Natural killer cell (primary cell): ENCODE measurements around the gene CYP19A1. TPM values are rescaled to one million over a fixed set of nuclear protein-coding genes. Genes with fewer than 3 reads are reported as not detected.

Experiments
- ATAC-seq, 3 donors: fragments of 150-1000 bp in 2 of 3; fragments of 200-7000 bp in 1 of 3; cut with Tn5 transposase; 1 replicate in 1 of 3; 2 replicates in 2 of 3; pipeline ENCODE4 v1.10.0; 2021; ENCODE audit warnings: mild to moderate bottlenecking in 2 of 3, moderate library complexity in 2 of 3
- DNase-seq, 2 donors: peaks; one replicate each; pipeline versions ENCODE4 v3.0.0 to v3.0.0-alpha.2; 2013 to 2021; ENCODE audit warnings: mixed read lengths in 1 of 2
- H3K27ac ChIP-seq: one replicate; pipeline ENCODE4 v1.5.1; 2013; ENCODE audit warnings: mild to moderate bottlenecking, low read length
- H3K27me3 ChIP-seq: one replicate; pipeline ENCODE4 v1.6.1; 2013; ENCODE audit warnings: low read length; ENCODE audit not compliant: control insufficient read depth, insufficient read depth
- H3K36me3 ChIP-seq: one replicate; pipeline ENCODE4 v1.6.1; 2013; ENCODE audit warnings: low read length; ENCODE audit not compliant: control insufficient read depth, insufficient read depth
- H3K4me1 ChIP-seq: one replicate; pipeline ENCODE4 v1.6.1; 2013; ENCODE audit warnings: low read length; ENCODE audit not compliant: control insufficient read depth, insufficient read depth
- H3K4me3 ChIP-seq: one replicate; pipeline ENCODE4 v1.5.1; 2013; ENCODE audit warnings: low read length
- H3K9me3 ChIP-seq: one replicate; pipeline ENCODE4 v1.6.1; 2013; ENCODE audit warnings: low read length; ENCODE audit not compliant: control insufficient read depth, insufficient read depth
- H3K27ac Mint-ChIP-seq, 2 donors: one replicate each; pipeline ENCODE4 v1.8.0; 2022; ENCODE audit warnings: mild to moderate bottlenecking in 2 of 2, mixed read lengths in 2 of 2, moderate library complexity in 1 of 2
- H3K27me3 Mint-ChIP-seq, 2 donors: one replicate each; pipeline ENCODE4 v1.8.0; 2022; ENCODE audit warnings: low read depth in 2 of 2, mixed read lengths in 2 of 2
- H3K36me3 Mint-ChIP-seq: one replicate; pipeline ENCODE4 v1.8.0; 2022; ENCODE audit warnings: mixed read lengths
- H3K4me1 Mint-ChIP-seq, 2 donors: one replicate each; pipeline ENCODE4 v1.8.0; 2022; ENCODE audit warnings: mixed read lengths in 2 of 2
- H3K4me3 Mint-ChIP-seq: one replicate; pipeline ENCODE4 v1.8.0; 2022; ENCODE audit warnings: mild to moderate bottlenecking, moderate library complexity, mixed read lengths
- H3K9me3 Mint-ChIP-seq, 2 donors: one replicate each; pipeline ENCODE4 v1.8.0; 2022; ENCODE audit warnings: mixed read lengths in 2 of 2
- CTCF ChIP-seq: fragments of 200-600 bp; IDR thresholded peaks from one replicate; pipeline ENCODE4 v1.8.0; 2022; ENCODE audit warnings: antibody characterized with exemption
- WGBS: methylation state at CpG from one replicate; pipeline ENCODE4 v1.1.7; 2013; ENCODE audit warnings: missing lambda C conversion rate; ENCODE audit not compliant: insufficient coverage; 5-methylcytosine and 5-hydroxymethylcytosine counted together
- intact Hi-C: fragments of 100-400 bp; cut with micrococcal nuclease; formaldehyde crosslinking; loops from one replicate; pipeline ENCODE4 v1.14.2; 2022
- total RNA-seq, 4 donors: library from RNA; stranded (reverse); fragments of 120-200 nt in 1 of 4; gene quantifications; one replicate each; pipeline versions ENCODE4 v1.2.3 to v1.2.4, GENCODE V29; 2013 to 2022

The CYP19A1 gene
- total RNA-seq, 3 donors from 2014 or later (not counting 1 experiment from before 2014, with no cell fraction given): not detected

- Mint-ChIP-seq H3K27me3 (peaks cover 3 to 5% of the 10 kb centered on the region in 2 donors), H3K4me3 (no peak overlapping the region), H3K36me3 (no peaks in the 10 kb centered on the region), H3K27ac (no peak overlapping the region), H3K9me3 (no peaks in the 10 kb centered on the region), H3K4me1 (no peaks in the 10 kb centered on the region)
- 83% methylated on average over 1 of the region's 3 CpGs for WGBS
- DNase-seq: no peak
- Histone ChIP-seq H3K27me3 (no peaks in the 10 kb centered on the region), H3K36me3 (no peaks in the 10 kb centered on the region), H3K4me3 (no peak overlapping the region), H3K9me3 (no peaks in the 10 kb centered on the region), H3K4me1 (no peaks in the 10 kb centered on the region), H3K27ac (no peak overlapping the region)
- intact Hi-C loops: no loop called here
- no peak for TF ChIP-seq CTCF
- ATAC-seq: peak in 1 of 3 donors; percentile 27
These were observed 37.7 kb upstream of the CYP19A1 start for GRCh38 chr15:51375966-51376640.

GRCh38 chr15:51374131-51374530 lies 35.7 kb upstream of the CYP19A1 start:
- Mint-ChIP-seq H3K36me3 (no peaks in the 10 kb centered on the region), H3K27me3 (no peaks in the 10 kb centered on the region), H3K4me1 (no peaks in the 10 kb centered on the region), H3K27ac (no peak overlapping the region), H3K9me3 (no peaks in the 10 kb centered on the region), H3K4me3 (no peak overlapping the region)
- H3K27me3 ChIP-seq: no peaks in the 10 kb centered on the region
- no peak for DNase-seq
- no peaks in the 10 kb centered on the region for H3K4me1 ChIP-seq
- H3K9me3 ChIP-seq: no peaks in the 10 kb centered on the region
- intact Hi-C loops: no loop called here
- no peak overlapping the region for H3K27ac ChIP-seq
- no peak for TF ChIP-seq CTCF
- H3K4me3 ChIP-seq: no peak overlapping the region
- ATAC-seq: no peak
- no peaks in the 10 kb centered on the region for H3K36me3 ChIP-seq

- H3K27me3 Mint-ChIP-seq: no peaks in the 10 kb centered on the region
- Histone ChIP-seq H3K4me3 (no peak overlapping the region), H3K36me3 (no peaks in the 10 kb centered on the region), H3K4me1 (no peaks in the 10 kb centered on the region), H3K9me3 (no peaks in the 10 kb centered on the region), H3K27ac (no peak overlapping the region), H3K27me3 (no peaks in the 10 kb centered on the region)
- WGBS: no CpG with 5 or more reads among the region's 1 CpG
- H3K27ac Mint-ChIP-seq: no peak overlapping the region
- intact Hi-C loops: no loop called here
- TF ChIP-seq CTCF: no peak
- DNase-seq (no peak), ATAC-seq (no peak)
- no peaks in the 10 kb centered on the region for H3K36me3 Mint-ChIP-seq
- no peaks in the 10 kb centered on the region for H3K9me3 Mint-ChIP-seq
- H3K4me3 Mint-ChIP-seq: no peak overlapping the region
- no peaks in the 10 kb centered on the region for H3K4me1 Mint-ChIP-seq
These were observed 32.9 kb upstream of the CYP19A1 start for GRCh38 chr15:51371266-51371665.

- H3K27ac Mint-ChIP-seq: no peak overlapping the region
- no peaks in the 10 kb centered on the region for H3K4me1 ChIP-seq
- intact Hi-C loops: no loop called here
- H3K36me3 ChIP-seq: no peaks in the 10 kb centered on the region
- H3K27me3 ChIP-seq: no peaks in the 10 kb centered on the region
- no peak overlapping the region for H3K4me3 Mint-ChIP-seq
- no peak for TF ChIP-seq CTCF
- H3K27me3 Mint-ChIP-seq: peaks cover 3 to 7% of the 10 kb centered on the region in 2 donors
- 100% methylated on average over 1 of the region's 1 CpG for WGBS
- H3K4me1 Mint-ChIP-seq: no peaks in the 10 kb centered on the region
- ATAC-seq (no peak), DNase-seq (no peak)
- no peak overlapping the region for H3K27ac ChIP-seq
- no peak overlapping the region for H3K4me3 ChIP-seq
- H3K36me3 Mint-ChIP-seq: no peaks in the 10 kb centered on the region
- no peaks in the 10 kb centered on the region for H3K9me3 Mint-ChIP-seq
- H3K9me3 ChIP-seq: no peaks in the 10 kb centered on the region
These were observed 31.0 kb upstream of the CYP19A1 start for GRCh38 chr15:51369451-51369761.
